PC-3 (cell line): Measurements from ENCODE around the gene NHLRC2. TPM values are rescaled to one million over a fixed set of nuclear protein-coding genes. Genes with fewer than 3 reads are reported as not detected.

ENCODE experiments used
- ATAC-seq: fragments of 200-7000 bp; cut with Tn5 transposase; 2 replicates; pipeline ENCODE4 v1.9.1; 2020; ENCODE audit warnings: mild to moderate bottlenecking, moderate library complexity
- Bru-seq: library from RNA; stranded (reverse); fragments of 400-500 nt; gene quantifications from one replicate; lab custom pipeline; 2021; lab: Mats Ljungman, UMichigan
- BruChase-seq, 2 experiments: library from RNA; stranded (reverse); fragments of 400-500 nt; gene quantifications; one replicate each; lab custom pipeline; 2021; lab: Mats Ljungman, UMichigan
- BruUV-seq: library from RNA; stranded (reverse); fragments of 400-500 nt; replicated peaks from 2 replicates; lab custom pipeline; 2021; lab: Mats Ljungman, UMichigan
- CTCF ChIA-PET: fragments of 300-600 bp; sonication (Branson Sonifier 250); formaldehyde crosslinking; loops from one replicate; lab custom pipeline; 2022; ENCODE audit warnings: antibody characterized with exemption; lab: Charles Lee
- POLR2A ChIA-PET: fragments of 300-600 bp; sonication (Branson Sonifier 250); formaldehyde crosslinking; loops from one replicate; lab custom pipeline; 2022; ENCODE audit warnings: antibody characterized with exemption; ENCODE audit not compliant: unreplicated experiment; lab: Charles Lee
- DNase-seq: peaks from one replicate; pipeline ENCODE4 v3.0.0-alpha.2; 2015
- H2AFZ ChIP-seq: fragments of 300-600 bp; sonication (generic); 2 replicates; pipeline ENCODE4 v1.6.0; 2016; ENCODE audit warnings: antibody characterized with exemption, low read length
- H3F3A ChIP-seq: fragments of 300-600 bp; sonication (generic); one replicate; pipeline ENCODE4 v1.6.0; 2017; ENCODE audit warnings: antibody characterized with exemption, low read length, control low read depth, mild to moderate bottlenecking; ENCODE audit not compliant: unreplicated experiment
- H3K27ac ChIP-seq: fragments of 300-600 bp; sonication (generic); 2 replicates; pipeline ENCODE4 v1.5.1; 2016; ENCODE audit warnings: mild to moderate bottlenecking, low read length
- H3K27me3 ChIP-seq: fragments of 300-600 bp; sonication (generic); 2 replicates; pipeline ENCODE4 v1.6.1; 2016; ENCODE audit warnings: low read length, mixed read lengths
- H3K36me3 ChIP-seq: fragments of 300-600 bp; sonication (generic); 2 replicates; pipeline ENCODE4 v1.6.1; 2016; ENCODE audit warnings: low read depth, mixed run types, low read length, mixed read lengths
- H3K4me1 ChIP-seq: fragments of 300-600 bp; sonication (generic); 2 replicates; pipeline ENCODE4 v1.5.1; 2016; ENCODE audit warnings: low read length; ENCODE audit not compliant: insufficient read depth
- H3K4me2 ChIP-seq: fragments of 300-600 bp; sonication (generic); 2 replicates; pipeline ENCODE4 v1.6.0; 2016; ENCODE audit warnings: low read length
- H3K4me3 ChIP-seq: fragments of 300-600 bp; sonication (generic); 2 replicates; pipeline ENCODE4 v1.5.1; 2016; ENCODE audit warnings: mild to moderate bottlenecking, low read length, mixed read lengths
- H3K79me2 ChIP-seq: fragments of 300-600 bp; sonication (generic); 2 replicates; pipeline ENCODE4 v1.6.1; 2017; ENCODE audit warnings: low read length, mixed read lengths
- H3K9ac ChIP-seq: fragments of 300-600 bp; sonication (generic); 2 replicates; pipeline ENCODE4 v1.6.0; 2016; ENCODE audit warnings: mild to moderate bottlenecking, low read length
- H3K9me2 ChIP-seq: fragments of 300-600 bp; sonication (generic); replicated peaks from 2 replicates; pipeline ENCODE4 v1.6.1; 2016; ENCODE audit warnings: mixed run types, low read length, mixed read lengths
- H3K9me3 ChIP-seq: fragments of 300-600 bp; sonication (generic); 2 replicates; pipeline ENCODE4 v1.6.1; 2016; ENCODE audit warnings: low read length, mixed read lengths
- H4K20me1 ChIP-seq: fragments of 300-600 bp; sonication (generic); 2 replicates; pipeline ENCODE4 v1.6.1; 2016; ENCODE audit warnings: low read length, mixed read lengths
- EZH2 ChIP-seq: fragments of 300-600 bp; sonication (generic); IDR thresholded peaks from one replicate; pipeline ENCODE4 v1.6.1; 2017; ENCODE audit warnings: antibody characterized with exemption, mild to moderate bottlenecking, low read length; ENCODE audit not compliant: unreplicated experiment
- EZH2phosphoT487 ChIP-seq: fragments of 300-600 bp; sonication (generic); IDR thresholded peaks from 2 replicates; pipeline ENCODE4 v1.6.1; 2018; ENCODE audit warnings: mild to moderate bottlenecking, antibody characterized with exemption, low read length, borderline replicate concordance
- intact Hi-C: fragments of 100-400 bp; cut with micrococcal nuclease; formaldehyde crosslinking; loops from 2 replicates; pipeline ENCODE4 v1.9.0; 2023
- long read RNA-seq: library from polyadenylated mRNA; unstranded; transcript quantifications from one replicate; pipeline ENCODE4 v2.0.0, GENCODE V29; 2021; ENCODE audit not compliant: unreplicated experiment
- total RNA-seq: library from RNA; depleted of rRNA; stranded (reverse); fragments of >200 nt; gene quantifications from 2 replicates; pipeline ENCODE4 v1.2.3, GENCODE V29; 2014; rRNA removed
- TF ChIP-seq, protein P1 (sequence below): fragments of 300-600 bp; sonication (generic); conservative IDR thresholded peaks from 2 replicates; pipeline ENCODE4 v1.5.1; 2017; ENCODE audit warnings: antibody characterized with exemption, low read depth, mild to moderate bottlenecking, low read length

NHLRC2 gene, protein sequence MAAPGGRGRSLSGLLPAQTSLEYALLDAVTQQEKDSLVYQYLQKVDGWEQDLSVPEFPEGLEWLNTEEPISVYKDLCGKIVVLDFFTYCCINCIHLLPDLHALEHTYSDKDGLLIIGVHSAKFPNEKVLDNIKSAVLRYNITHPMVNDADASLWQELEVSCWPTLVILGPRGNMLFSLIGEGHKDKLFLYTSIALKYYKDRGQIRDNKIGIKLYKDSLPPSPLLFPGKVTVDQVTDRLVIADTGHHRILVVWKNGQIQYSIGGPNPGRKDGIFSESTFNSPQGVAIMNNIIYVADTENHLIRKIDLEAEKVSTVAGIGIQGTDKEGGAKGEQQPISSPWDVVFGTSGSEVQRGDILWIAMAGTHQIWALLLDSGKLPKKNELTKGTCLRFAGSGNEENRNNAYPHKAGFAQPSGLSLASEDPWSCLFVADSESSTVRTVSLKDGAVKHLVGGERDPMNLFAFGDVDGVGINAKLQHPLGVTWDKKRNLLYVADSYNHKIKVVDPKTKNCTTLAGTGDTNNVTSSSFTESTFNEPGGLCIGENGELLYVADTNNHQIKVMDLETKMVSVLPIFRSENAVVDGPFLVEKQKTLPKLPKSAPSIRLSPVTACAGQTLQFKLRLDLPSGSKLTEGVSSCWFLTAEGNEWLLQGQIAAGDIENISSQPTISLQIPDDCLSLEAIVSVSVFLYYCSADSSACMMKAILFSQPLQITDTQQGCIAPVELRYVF
- total RNA-seq, result 17.5 and 24.1 TPM in 2 replicates
- Bru-seq, nascent RNA, result percentile 74 among the genes with signal in this experiment
- percentile 69 among the genes with signal in this experiment for BruChase-seq, experiment 1, labeled RNA remaining after a 6-hour chase
- BruChase-seq, experiment 2, labeled RNA remaining after a 2-hour chase, result percentile 80 among the genes with signal in this experiment
- long read RNA-seq, partial matches to known transcripts, result 4 of 9 reads
- long read RNA-seq, other reads (novel, unspliced or antisense), result 3 of 9 reads

GRCh38 chr10:113854013-113854760 is at the start of gene NHLRC2, which contains the start of gene DCLRE1A:
Gene NHLRC2, plus strand, starts transcription at chr10:113854661. Its CDS starts 212 bp downstream, at chr10:113854873.
Gene DCLRE1A, minus strand, starts transcription at chr10:113854082. Its CDS starts 900 bp downstream, at chr10:113853182.
- H3K27me3 ChIP-seq, result no peaks in the 10 kb centered on the region
- intact Hi-C loops, result loop anchor here (2.0 to 5.0 kb wide), 3 partner anchors 41 to 188 kb away; partner anchors contain the start of gene ADRB1
- TF ChIP-seq EZH2phosphoT487 (no peak), EZH2 (no peak)
- TF ChIP-seq, protein P1, sequence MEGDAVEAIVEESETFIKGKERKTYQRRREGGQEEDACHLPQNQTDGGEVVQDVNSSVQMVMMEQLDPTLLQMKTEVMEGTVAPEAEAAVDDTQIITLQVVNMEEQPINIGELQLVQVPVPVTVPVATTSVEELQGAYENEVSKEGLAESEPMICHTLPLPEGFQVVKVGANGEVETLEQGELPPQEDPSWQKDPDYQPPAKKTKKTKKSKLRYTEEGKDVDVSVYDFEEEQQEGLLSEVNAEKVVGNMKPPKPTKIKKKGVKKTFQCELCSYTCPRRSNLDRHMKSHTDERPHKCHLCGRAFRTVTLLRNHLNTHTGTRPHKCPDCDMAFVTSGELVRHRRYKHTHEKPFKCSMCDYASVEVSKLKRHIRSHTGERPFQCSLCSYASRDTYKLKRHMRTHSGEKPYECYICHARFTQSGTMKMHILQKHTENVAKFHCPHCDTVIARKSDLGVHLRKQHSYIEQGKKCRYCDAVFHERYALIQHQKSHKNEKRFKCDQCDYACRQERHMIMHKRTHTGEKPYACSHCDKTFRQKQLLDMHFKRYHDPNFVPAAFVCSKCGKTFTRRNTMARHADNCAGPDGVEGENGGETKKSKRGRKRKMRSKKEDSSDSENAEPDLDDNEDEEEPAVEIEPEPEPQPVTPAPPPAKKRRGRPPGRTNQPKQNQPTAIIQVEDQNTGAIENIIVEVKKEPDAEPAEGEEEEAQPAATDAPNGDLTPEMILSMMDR, result no peak
- H4K20me1 ChIP-seq, result 0 out of 2 replicates have a peak, but pooled peaks cover 4% of the 10 kb centered on the region
- H3K4me2 ChIP-seq, result peak within 1 kb of the TSS; percentile 97
- CTCF ChIA-PET, result no interaction called here
- DNase-seq (peak; percentile 67), ATAC-seq (peak; percentile 66)
- peak within 1 kb of the TSS; percentile 99 for H2AFZ ChIP-seq
- peaks cover 7% of the 10 kb centered on the region; the same call in 1 of the 2 replicates for H3K36me3 ChIP-seq
- peak within 1 kb of the TSS; percentile 93 for H3K4me3 ChIP-seq
- H3K9me3 ChIP-seq, result no peaks in the 10 kb centered on the region
- peaks cover 57% of the 10 kb centered on the region for H3K79me2 ChIP-seq
- no TSS peak for BruUV-seq
- POLR2A ChIA-PET, result no interaction called here
- H3K4me1 ChIP-seq, result peaks cover 43% of the 10 kb centered on the region
- no peaks in the 10 kb centered on the region for H3K9me2 ChIP-seq
- peak within 1 kb of the TSS; percentile 55 for H3K27ac ChIP-seq
- no peaks in the 10 kb centered on the region for H3F3A ChIP-seq
- peak within 1 kb of the TSS; percentile 92 for H3K9ac ChIP-seq

DNA sequence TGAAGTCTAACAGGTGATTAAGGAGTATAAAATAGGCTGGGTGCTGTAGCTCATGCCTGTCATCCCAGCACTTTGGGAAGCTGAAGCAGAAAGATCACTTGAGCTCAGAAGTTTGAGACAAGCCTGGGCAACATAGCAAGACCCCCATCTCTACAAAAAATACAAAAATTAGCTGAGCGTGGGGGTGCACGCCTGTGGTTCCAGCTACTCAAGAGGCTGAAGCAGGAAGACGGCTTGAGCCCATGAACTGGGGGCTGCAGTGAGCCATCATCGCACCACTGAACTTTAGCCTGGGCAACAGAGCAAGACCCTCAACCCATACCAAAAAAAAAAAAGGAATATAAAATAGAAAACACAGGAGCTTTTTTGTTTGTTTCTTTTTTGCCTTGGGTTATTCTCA is 48.0 kb upstream of the NHLRC2 start:
- no peak overlapping the region for H3K27ac ChIP-seq
- no peak overlapping the region for H2AFZ ChIP-seq
- no peaks in the 10 kb centered on the region for H3K79me2 ChIP-seq
- intact Hi-C loops, result no loop called here
- H3K4me2 ChIP-seq, result no peak overlapping the region
- no peaks in the 10 kb centered on the region for H4K20me1 ChIP-seq
- no TSS peak for BruUV-seq
- no peak for TF ChIP-seq EZH2
- no peak for TF ChIP-seq EZH2phosphoT487
- TF ChIP-seq, protein P1, result no peak
- CTCF ChIA-PET, result no interaction called here
- no peaks in the 10 kb centered on the region for H3K9me3 ChIP-seq
- no peak overlapping the region for H3K9ac ChIP-seq
- DNase-seq (no peak), ATAC-seq (no peak)
- no peaks in the 10 kb centered on the region for H3K9me2 ChIP-seq
- POLR2A ChIA-PET, result no interaction called here
- H3F3A ChIP-seq, result no peaks in the 10 kb centered on the region
- H3K27me3 ChIP-seq, result peaks cover 21% of the 10 kb centered on the region
- H3K4me1 ChIP-seq, result no peaks in the 10 kb centered on the region
- H3K36me3 ChIP-seq, result no peaks in the 10 kb centered on the region
- no peak overlapping the region for H3K4me3 ChIP-seq
